H1 (cell line): ENCODE results near the gene BIK. TPM values are rescaled to one million over a fixed set of nuclear protein-coding genes. Genes with fewer than 3 reads are reported as not detected.

Experiments used
- CTCF ChIA-PET: fragments of 300-600 bp; sonication (Branson Sonifier 250); formaldehyde crosslinking; loops from one replicate; lab custom pipeline; 2021; ENCODE audit not compliant: partially characterized antibody; lab: Charles Lee
- POLR2A ChIA-PET: fragments of 300-600 bp; sonication (Branson Sonifier 250); formaldehyde crosslinking; loops from one replicate; lab custom pipeline; 2021; ENCODE audit warnings: inconsistent platforms; ENCODE audit not compliant: partially characterized antibody; lab: Charles Lee
- DNase-seq, 2 experiments: peaks; one replicate each; pipeline versions ENCODE4 v3.0.0 to v3.0.0-alpha.2; 2010 to 2022; ENCODE audit warnings: low spot score in 2 of 2, low read depth in 1 of 2, mixed read lengths in 1 of 2
- FAIRE-seq: peaks from 2 replicates; lab custom pipeline; 2011; peaks lifted over from hg19 to GRCh38; lab: Jason Lieb, UNC
- H2AFZ ChIP-seq: 2 replicates; pipeline ENCODE4 v1.8.1; 2012; ENCODE audit warnings: low read length, inconsistent platforms
- H2AK5ac ChIP-seq: 2 replicates; pipeline ENCODE4 v1.6.1; 2013; ENCODE audit warnings: low read depth, low read length
- H2BK120ac ChIP-seq: replicated peaks from 2 replicates; pipeline ENCODE3; 2013; ENCODE audit warnings: low read depth, low read length, inconsistent platforms
- H2BK12ac ChIP-seq: 2 replicates; pipeline ENCODE4 v1.6.1; 2013; ENCODE audit warnings: low read depth, low read length
- H2BK15ac ChIP-seq: 2 replicates; pipeline ENCODE4 v1.6.1; 2013; ENCODE audit warnings: low read length
- H2BK20ac ChIP-seq: 2 replicates; pipeline ENCODE4 v1.6.1; 2013; ENCODE audit warnings: low read length
- H2BK5ac ChIP-seq: 2 replicates; pipeline ENCODE4 v1.6.1; 2013; ENCODE audit warnings: low read depth, low read length
- H3K14ac ChIP-seq: 2 replicates; pipeline ENCODE4 v1.6.1; 2013; ENCODE audit warnings: inconsistent platforms; ENCODE audit not compliant: insufficient read length
- H3K18ac ChIP-seq: 2 replicates; pipeline ENCODE4 v1.6.1; 2013; ENCODE audit warnings: low read length; ENCODE audit errors: extremely low read depth
- H3K23ac ChIP-seq: 2 replicates; pipeline ENCODE4 v1.6.1; 2013; ENCODE audit warnings: inconsistent platforms; ENCODE audit not compliant: insufficient read length
- H3K23me2 ChIP-seq: 2 replicates; pipeline ENCODE4 v1.6.1; 2013; ENCODE audit warnings: low read depth, low read length
- H3K27ac ChIP-seq: 2 replicates; pipeline ENCODE4 v1.6.1; 2011; ENCODE audit warnings: low read depth, low read length, inconsistent platforms
- H3K27me3 ChIP-seq, 4 experiments: replicated peaks in 1 of 4; 1 replicate in 1 of 4; 2 replicates in 3 of 4; pipeline versions ENCODE4 v1.6.1 to v1.8.1; 2011 to 2013; ENCODE audit warnings: low read length in 3 of 4, mild to moderate bottlenecking in 3 of 4, inconsistent platforms in 2 of 4, mixed read lengths in 2 of 4, moderate library complexity in 1 of 4; ENCODE audit not compliant: control insufficient read depth in 3 of 4, insufficient read depth in 3 of 4; ENCODE audit errors: extremely low read depth in 1 of 4
- H3K36me3 ChIP-seq, 4 experiments: 2 replicates each; pipeline versions ENCODE4 v1.6.1 to v1.8.1; 2011 to 2013; ENCODE audit warnings: mild to moderate bottlenecking in 4 of 4, low read length in 3 of 4, moderate library complexity in 2 of 4, control low read depth in 1 of 4, inconsistent platforms in 1 of 4; ENCODE audit not compliant: insufficient read depth in 4 of 4, control insufficient read depth in 2 of 4
- H3K4ac ChIP-seq: replicated peaks from 2 replicates; pipeline ENCODE3; 2013; ENCODE audit warnings: low read length, low read depth, mixed read lengths, inconsistent platforms; ENCODE audit not compliant: insufficient read length
- H3K4me1 ChIP-seq, 4 experiments: replicated peaks in 1 of 4; 1 replicate in 1 of 4; 2 replicates in 3 of 4; pipeline versions ENCODE4 v1.6.1 to v1.8.1; 2011 to 2013; ENCODE audit warnings: low read length in 3 of 4, inconsistent platforms in 2 of 4, mixed read lengths in 1 of 4; ENCODE audit not compliant: insufficient read depth in 4 of 4, control insufficient read depth in 3 of 4
- H3K4me2 ChIP-seq, 2 experiments: 2 replicates each; pipeline versions ENCODE4 v1.6.1 to v1.8.1; 2011 to 2013; ENCODE audit warnings: low read depth in 2 of 2, low read length in 2 of 2, control low read depth in 1 of 2, inconsistent platforms in 1 of 2, mild to moderate bottlenecking in 1 of 2; ENCODE audit not compliant: insufficient read depth in 1 of 2
- H3K4me3 ChIP-seq, 4 experiments: fragments of 200-600, 300-600 bp in 1 of 4; sonication (generic), shearing (Covaris generic), sonication (Bioruptor Twin) in 1 of 4; 2 replicates each; pipeline versions ENCODE4 v1.5.1 to v1.8.1; 2011 to 2016; ENCODE audit warnings: low read length in 4 of 4, low read depth in 3 of 4, control low read depth in 2 of 4, inconsistent platforms in 2 of 4, mild to moderate bottlenecking in 2 of 4, mixed read lengths in 1 of 4, moderate library complexity in 1 of 4; ENCODE audit not compliant: insufficient read depth in 2 of 4; ENCODE audit errors: extremely low read depth in 1 of 4
- H3K56ac ChIP-seq: replicated peaks from 2 replicates; pipeline ENCODE3; 2013; ENCODE audit warnings: low read depth, mild to moderate bottlenecking, mixed read lengths, low read length, inconsistent platforms; ENCODE audit not compliant: insufficient read length
- H3K79me1 ChIP-seq: 2 replicates; pipeline ENCODE4 v1.6.1; 2013; ENCODE audit warnings: low read depth, low read length, control low read depth
- H3K79me2 ChIP-seq, 2 experiments: 2 replicates each; pipeline versions ENCODE4 v1.6.1 to v1.8.1; 2012 to 2013; ENCODE audit warnings: low read length in 2 of 2, mild to moderate bottlenecking in 2 of 2, inconsistent platforms in 1 of 2; ENCODE audit not compliant: insufficient read depth in 2 of 2, control insufficient read depth in 1 of 2
- H3K9ac ChIP-seq, 4 experiments: replicated peaks in 1 of 4; 1 replicate in 1 of 4; 2 replicates in 3 of 4; pipeline versions ENCODE4 v1.6.1 to v1.8.1; 2011 to 2013; ENCODE audit warnings: low read depth in 3 of 4, low read length in 3 of 4, control low read depth in 2 of 4, mild to moderate bottlenecking in 2 of 4, moderate library complexity in 2 of 4, inconsistent platforms in 1 of 4; ENCODE audit errors: extremely low read depth in 1 of 4
- H3K9me3 ChIP-seq, 2 experiments: 2 replicates each; pipeline versions ENCODE4 v1.6.1 to v1.8.1; 2012 to 2013; ENCODE audit warnings: mild to moderate bottlenecking in 2 of 2, moderate library complexity in 2 of 2, control low read depth in 1 of 2, inconsistent platforms in 1 of 2, low read depth in 1 of 2, low read length in 1 of 2, mixed read lengths in 1 of 2; ENCODE audit not compliant: insufficient read depth in 2 of 2
- H4K20me1 ChIP-seq, 2 experiments: replicated peaks in 1 of 2; 2 replicates each; pipeline versions ENCODE3 to v1.8.1; 2011 to 2013; ENCODE audit warnings: inconsistent platforms in 2 of 2, low read length in 2 of 2, mild to moderate bottlenecking in 1 of 2; ENCODE audit not compliant: insufficient read depth in 2 of 2, control insufficient read depth in 1 of 2
- H4K5ac ChIP-seq: 2 replicates; pipeline ENCODE4 v1.6.1; 2013; ENCODE audit warnings: low read length, low read depth, mixed read lengths, inconsistent platforms; ENCODE audit not compliant: insufficient read length
- H4K8ac ChIP-seq: 2 replicates; pipeline ENCODE4 v1.8.0; 2013; ENCODE audit warnings: mild to moderate bottlenecking, moderate library complexity, low read length, inconsistent platforms; ENCODE audit not compliant: insufficient read depth; ENCODE audit errors: extremely low read depth
- H4K91ac ChIP-seq: replicated peaks from 2 replicates; pipeline ENCODE3; 2013; ENCODE audit warnings: low read length, mixed read lengths, inconsistent platforms; ENCODE audit not compliant: insufficient read length
- CBX5 ChIP-seq: fragments of 300-800, 300-1000 bp; sonication (generic); IDR thresholded peaks from 2 replicates; pipeline ENCODE4 v1.7.1; 2016; ENCODE audit warnings: antibody characterized with exemption, low read length, low read depth
- CHD2 ChIP-seq: IDR thresholded peaks from 2 replicates; pipeline ENCODE4 v1.6.1; 2012; ENCODE audit warnings: low read length, improper control_type of control experiment
- EP300 ChIP-seq, 2 experiments: IDR thresholded peaks; 1 replicate in 1 of 2; 2 replicates in 1 of 2; pipeline ENCODE4 v1.6.1; 2011 to 2012; ENCODE audit warnings: low read depth in 2 of 2, low read length in 2 of 2, mild to moderate bottlenecking in 2 of 2, borderline replicate concordance in 1 of 2, inconsistent platforms in 1 of 2, moderate library complexity in 1 of 2
- GABPA ChIP-seq: IDR thresholded peaks from 2 replicates; pipeline ENCODE4 v1.6.1; 2011; ENCODE audit warnings: mild to moderate bottlenecking, low read length, moderate library complexity, borderline replicate concordance; ENCODE audit not compliant: insufficient read depth
- HDAC2 ChIP-seq, 2 experiments: fragments of 300-600 bp in 1 of 2; sonication (generic) in 1 of 2; IDR thresholded peaks; 2 replicates each; pipeline ENCODE4 v1.6.1; 2011 to 2012; ENCODE audit warnings: low read depth in 2 of 2, low read length in 2 of 2, mild to moderate bottlenecking in 2 of 2, moderate library complexity in 2 of 2, borderline replicate concordance in 1 of 2, inconsistent platforms in 1 of 2
- KDM1A ChIP-seq: fragments of 200-600, 300-600 bp; sonication (generic); IDR thresholded peaks from 2 replicates; pipeline ENCODE4 v1.7.1; 2016; ENCODE audit warnings: mild to moderate bottlenecking, low read length, borderline replicate concordance
- TAF7 ChIP-seq: optimal IDR thresholded peaks from 2 replicates; pipeline ENCODE3; 2011; ENCODE audit warnings: low read depth, mild to moderate bottlenecking, inconsistent platforms, low read length, moderate library complexity, borderline replicate concordance
- WGBS, 2 experiments: shearing (Covaris generic) in 1 of 2; methylation state at CpG; one replicate each; pipeline versions ENCODE4 v1.1.6 to v1.1.7; 2013 to 2015; ENCODE audit warnings: low lambda C conversion rate in 2 of 2, mixed read lengths in 2 of 2, inconsistent platforms in 1 of 2, low coverage in 1 of 2, missing lambda C conversion rate in 1 of 2; ENCODE audit not compliant: insufficient replicate concordance in 2 of 2, insufficient coverage in 1 of 2, insufficient read length in 1 of 2; ENCODE audit errors: extremely low coverage in 1 of 2, missing lambda C conversion rate in 1 of 2; 5-methylcytosine and 5-hydroxymethylcytosine counted together
- polyA plus RNA-seq, 7 experiments: library from polyadenylated mRNA; depleted of rRNA in 3 of 7; stranded (reverse) in 5 of 7; unstranded in 2 of 7; fragments of >200 nt in 5 of 7; fragments of 200-250 nt in 2 of 7; gene quantifications; 1 replicate in 5 of 7; 2 replicates in 1 of 7; 4 replicates in 1 of 7; pipeline versions ENCODE4 v1.2.1 to v1.2.3, GENCODE V29; 2011 to 2013; ENCODE audit warnings: missing spikeins in 2 of 7, mixed read lengths in 2 of 7
- total RNA-seq: library from RNA; stranded (reverse); fragmentation: NEBNext Ultra II Directional; extraction: Animal tissue kit (Norgen Biotek cat#: 25700); gene quantifications from 2 replicates; pipeline ENCODE4 v1.2.1, GENCODE V29; 2021
- TF ChIP-seq, protein P1 (sequence below): IDR thresholded peaks from 2 replicates; pipeline ENCODE4 v1.6.1; 2012; ENCODE audit warnings: low read length, inconsistent platforms

Gene BIK
- total and polyA plus RNA-seq, 2 of the 8 experiments (the other 6 are each of a cell fraction or from before 2014, with no cell fraction given), result 3.3 to 5.5 TPM

DNA sequence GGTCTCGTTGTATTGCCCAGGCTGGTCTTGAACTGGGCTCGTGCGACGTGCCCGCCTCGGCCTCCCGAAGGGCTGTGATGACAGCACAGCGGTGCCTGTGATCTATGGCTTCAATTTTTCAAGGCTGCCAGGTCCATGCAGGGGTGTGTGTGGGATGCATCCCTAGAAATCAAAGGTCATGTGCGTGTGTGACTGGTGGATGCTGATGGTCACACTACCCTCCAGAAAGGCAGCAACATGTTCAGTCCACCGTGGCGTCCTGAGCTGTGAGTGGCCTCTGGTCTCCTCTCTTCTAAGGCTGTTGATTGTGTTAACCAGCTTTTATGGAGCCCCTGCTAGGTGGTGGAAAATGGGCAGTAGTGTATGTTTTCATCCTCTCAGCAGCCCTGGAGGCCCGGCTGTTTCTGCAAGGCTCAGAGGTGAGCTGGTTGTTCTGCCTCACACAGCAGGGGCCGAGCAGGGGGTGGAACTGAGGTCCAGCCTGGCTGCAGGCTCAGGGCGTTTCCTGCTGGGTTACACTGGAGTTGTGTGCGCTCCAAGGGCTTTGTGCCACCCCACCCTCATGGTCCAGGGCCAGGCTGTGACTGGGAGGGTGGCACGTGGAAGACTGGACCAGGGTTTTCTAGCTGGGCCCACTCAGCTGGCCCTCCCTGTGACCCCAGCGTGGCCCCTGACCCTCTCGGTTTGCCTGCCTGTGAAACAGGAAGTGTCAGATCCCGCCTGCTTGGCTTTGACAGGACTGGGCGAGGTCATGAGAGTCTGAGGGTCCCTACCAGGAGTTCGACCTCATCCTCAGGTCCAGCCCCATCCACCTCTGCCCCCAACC lies 7.7 kb downstream of the BIK start:
- Histone ChIP-seq H3K36me3 (no peaks in the 10 kb centered on the region), H2BK20ac (no peak overlapping the region), H3K4me1 (peaks cover 0 to 10% (median 3%) of the 10 kb centered on the region in 4 experiments; a peak in 4 of 7 replicates), H2BK5ac (no peak overlapping the region), H3K79me2 (no peaks in the 10 kb centered on the region), H2AFZ (no peak overlapping the region), H3K18ac (no peak overlapping the region), H2AK5ac (no peak overlapping the region), H3K56ac (no peak overlapping the region), H3K27me3 (peaks cover 0 to 5% (median under 1%) of the 10 kb centered on the region in 4 experiments; a peak in 3 of 7 replicates), H3K9ac (no peak overlapping the region; a peak in 1 of 7 replicates), H2BK15ac (no peak overlapping the region), H3K27ac (no peak overlapping the region), H3K23ac (no peak overlapping the region), H4K8ac (no peak overlapping the region; the same call in 1 of the 2 replicates), H3K4ac (no peak overlapping the region), H3K4me3 (no peak overlapping the region), H3K79me1 (no peaks in the 10 kb centered on the region; the same call in 1 of the 2 replicates), H2BK12ac (0 out of 2 replicates have a peak overlapping the region, but pooled peaks have one; percentile 3), H3K9me3 (no peaks in the 10 kb centered on the region), H3K4me2 (no peak overlapping the region; a peak in 1 of 4 replicates), H3K23me2 (no peaks in the 10 kb centered on the region), H3K14ac (no peak overlapping the region), H4K5ac (no peak overlapping the region), H4K91ac (no peak overlapping the region), H4K20me1 (peaks cover 3 to 5% of the 10 kb centered on the region in 2 experiments), H2BK120ac (no peak overlapping the region)
- FAIRE-seq, result no peak
- ChIA-PET CTCF (interaction anchor here (0.6 to 0.9 kb wide), 3 partner anchors 11 to 76 kb away, joined by 3 read pairs; no protein-coding TSS in a partner anchor), POLR2A (interaction anchor here (0.6 to 1.0 kb wide), 2 partner anchors 9 to 87 kb away, joined by 3 to 4 read pairs; no protein-coding TSS in a partner anchor)
- no peak for DNase-seq
- WGBS, 2 experiments, result 86% methylated on average over 21 of the region's 21 CpGs; no CpG with 5 or more reads in 1 of the 2 experiments
- no peak for TF ChIP-seq CBX5
- TF ChIP-seq KDM1A, result no peak
- no peak for TF ChIP-seq EP300 (IDR thresholded peaks at IDR 0.05; ENCODE audit: borderline replicate concordance in 1 of 2, low read depth in 2 of 2, low read length in 2 of 2)
- TF ChIP-seq GABPA, result no peak
- TF ChIP-seq, protein P1, sequence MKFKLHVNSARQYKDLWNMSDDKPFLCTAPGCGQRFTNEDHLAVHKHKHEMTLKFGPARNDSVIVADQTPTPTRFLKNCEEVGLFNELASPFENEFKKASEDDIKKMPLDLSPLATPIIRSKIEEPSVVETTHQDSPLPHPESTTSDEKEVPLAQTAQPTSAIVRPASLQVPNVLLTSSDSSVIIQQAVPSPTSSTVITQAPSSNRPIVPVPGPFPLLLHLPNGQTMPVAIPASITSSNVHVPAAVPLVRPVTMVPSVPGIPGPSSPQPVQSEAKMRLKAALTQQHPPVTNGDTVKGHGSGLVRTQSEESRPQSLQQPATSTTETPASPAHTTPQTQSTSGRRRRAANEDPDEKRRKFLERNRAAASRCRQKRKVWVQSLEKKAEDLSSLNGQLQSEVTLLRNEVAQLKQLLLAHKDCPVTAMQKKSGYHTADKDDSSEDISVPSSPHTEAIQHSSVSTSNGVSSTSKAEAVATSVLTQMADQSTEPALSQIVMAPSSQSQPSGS, result no peak
- no peak for TF ChIP-seq CHD2
- no peak for TF ChIP-seq TAF7
- no peak for TF ChIP-seq HDAC2 (IDR thresholded peaks at IDR 0.05; ENCODE audit: borderline replicate concordance in 1 of 2, low read depth in 2 of 2, low read length in 2 of 2)
